Peyer's patch (tissue), 4 donors: ENCODE results near the gene DUSP7.

Experiments used
- CTCF ChIP-seq, 6 experiments: fragments of 450-650 bp in 4 of 6; fragments of 200-600 bp in 2 of 6; sonication (generic) in 1 of 6; IDR thresholded peaks; one replicate each; pipeline ENCODE4 v1.5.1; 2017 to 2019; ENCODE audit warnings: antibody characterized with exemption in 6 of 6, mild to moderate bottlenecking in 3 of 6, moderate library complexity in 1 of 6
- POLR2A ChIP-seq, 2 donors: fragments of 450-650 bp; IDR thresholded peaks; one replicate each; pipeline ENCODE4 v1.5.1; 2017; ENCODE audit warnings: antibody characterized with exemption in 2 of 2, mild to moderate bottlenecking in 2 of 2, moderate library complexity in 2 of 2

- no peak for TF ChIP-seq CTCF (IDR thresholded peaks at IDR 0.05)
- no peak for TF ChIP-seq POLR2A (IDR thresholded peaks at IDR 0.05)
Measured at GRCh38 chr3:52063026-52063723, 6.8 kb upstream of the DUSP7 start.
